GM19240 (cell line): Measurements from ENCODE around the gene VAX1.

Experiments
- DNase-seq: peaks from one replicate; pipeline ENCODE4 v3.0.0; 2011; ENCODE audit warnings: low spot score; ENCODE audit not compliant: insufficient read length

The VAX1 gene

GRCh38 chr10:117164592-117165537 is 26.8 kb upstream of the VAX1 start:
- DNase-seq: no peak

- DNase-seq: no peak
These were observed 26.0 kb upstream of the VAX1 start for GRCh38 chr10:117163954-117164548.

GRCh38 chr10:117163061-117163953 is 25.2 kb upstream of the VAX1 start:
- no peak for DNase-seq

- no peak for DNase-seq
These were observed 24.3 kb upstream of the VAX1 start for GRCh38 chr10:117162093-117163060.

- no peak for DNase-seq
These were observed 23.4 kb upstream of the VAX1 start for GRCh38 chr10:117161386-117162033.

GRCh38 chr10:117160567-117160966 is 22.5 kb upstream of the VAX1 start:
- no peak for DNase-seq

- DNase-seq: no peak
These were observed 21.3 kb upstream of the VAX1 start for GRCh38 chr10:117159390-117159789.

- no peak for DNase-seq
These were observed 20.2 kb upstream of the VAX1 start for GRCh38 chr10:117158297-117158696.

- DNase-seq: no peak
These were observed 14.6 kb upstream of the VAX1 start for GRCh38 chr10:117152668-117153067.

- DNase-seq: no peak
These were observed 10.2 kb upstream of the VAX1 start for GRCh38 chr10:117148284-117148683.

- no peak for DNase-seq
These were observed 6.9 kb upstream of the VAX1 start for GRCh38 chr10:117145019-117145418.

- DNase-seq: no peak
These were observed 5.2 kb upstream of the VAX1 start for GRCh38 chr10:117143103-117143823.

GRCh38 chr10:117140525-117140902 is 2.4 kb upstream of the VAX1 start:
- DNase-seq: no peak

GRCh38 chr10:117139581-117140524 is 1.8 kb upstream of the VAX1 start:
- DNase-seq: no peak

- DNase-seq: no peak
These were observed 939 bp upstream of the VAX1 start for GRCh38 chr10:117138838-117139580.

GRCh38 chr10:117137031-117137910 is 799 bp downstream of the VAX1 start:
- DNase-seq: no peak
